ENCODE measurements around the gene ATL1. TPM values are rescaled to one million over a fixed set of nuclear protein-coding genes. Genes with fewer than 3 reads are reported as not detected.

Gene ATL1
- total and polyA plus RNA-seq, 2 of the 13 experiments (the other 11 are each of a cell fraction or from before 2014, with no cell fraction given), result 0.60 to 0.65 TPM

DNA sequence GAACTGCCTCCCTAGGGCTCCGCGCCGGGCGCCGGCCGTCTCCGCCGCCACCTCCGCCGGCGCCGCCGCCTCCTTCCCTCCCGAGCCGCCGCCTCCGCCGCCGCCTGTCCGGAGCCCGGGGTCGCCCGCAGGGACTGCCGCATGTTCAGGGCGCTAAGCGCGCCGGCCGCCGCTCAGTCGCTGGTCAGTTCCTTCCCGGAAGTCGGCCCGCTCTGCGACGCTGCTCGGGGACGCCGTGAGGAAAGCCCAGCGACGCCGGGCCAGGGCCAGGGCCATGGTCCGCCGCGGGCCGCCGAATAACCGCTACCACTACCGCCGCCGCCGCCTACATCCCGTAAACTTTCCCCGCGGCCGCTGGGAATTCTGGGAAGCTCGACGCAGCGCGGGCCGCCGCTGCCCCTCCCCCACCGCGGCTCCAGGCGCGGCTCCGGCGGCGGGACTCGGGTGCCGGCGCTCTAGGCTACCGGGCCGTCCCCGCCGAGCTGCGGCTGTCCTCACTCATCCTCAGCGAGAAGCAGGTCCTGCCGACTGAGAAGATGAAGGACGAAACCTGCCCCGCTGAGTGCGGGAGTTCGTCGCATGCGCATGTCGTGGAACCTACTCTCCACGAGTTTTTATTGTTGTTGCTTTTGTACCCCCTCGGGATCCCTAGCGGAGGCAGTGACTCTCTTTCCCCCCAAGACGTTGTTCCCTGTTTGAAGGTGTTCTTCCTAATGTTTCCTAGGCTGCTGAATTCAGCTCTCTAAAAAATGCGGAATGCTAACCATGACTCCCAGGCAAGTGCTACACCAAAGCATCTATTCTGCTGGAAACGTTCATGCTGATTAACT, 108.3 kb downstream of the ATL1 start, which contains the start of gene SAV1 (continued):
- TF ChIP-seq, protein P1, sequence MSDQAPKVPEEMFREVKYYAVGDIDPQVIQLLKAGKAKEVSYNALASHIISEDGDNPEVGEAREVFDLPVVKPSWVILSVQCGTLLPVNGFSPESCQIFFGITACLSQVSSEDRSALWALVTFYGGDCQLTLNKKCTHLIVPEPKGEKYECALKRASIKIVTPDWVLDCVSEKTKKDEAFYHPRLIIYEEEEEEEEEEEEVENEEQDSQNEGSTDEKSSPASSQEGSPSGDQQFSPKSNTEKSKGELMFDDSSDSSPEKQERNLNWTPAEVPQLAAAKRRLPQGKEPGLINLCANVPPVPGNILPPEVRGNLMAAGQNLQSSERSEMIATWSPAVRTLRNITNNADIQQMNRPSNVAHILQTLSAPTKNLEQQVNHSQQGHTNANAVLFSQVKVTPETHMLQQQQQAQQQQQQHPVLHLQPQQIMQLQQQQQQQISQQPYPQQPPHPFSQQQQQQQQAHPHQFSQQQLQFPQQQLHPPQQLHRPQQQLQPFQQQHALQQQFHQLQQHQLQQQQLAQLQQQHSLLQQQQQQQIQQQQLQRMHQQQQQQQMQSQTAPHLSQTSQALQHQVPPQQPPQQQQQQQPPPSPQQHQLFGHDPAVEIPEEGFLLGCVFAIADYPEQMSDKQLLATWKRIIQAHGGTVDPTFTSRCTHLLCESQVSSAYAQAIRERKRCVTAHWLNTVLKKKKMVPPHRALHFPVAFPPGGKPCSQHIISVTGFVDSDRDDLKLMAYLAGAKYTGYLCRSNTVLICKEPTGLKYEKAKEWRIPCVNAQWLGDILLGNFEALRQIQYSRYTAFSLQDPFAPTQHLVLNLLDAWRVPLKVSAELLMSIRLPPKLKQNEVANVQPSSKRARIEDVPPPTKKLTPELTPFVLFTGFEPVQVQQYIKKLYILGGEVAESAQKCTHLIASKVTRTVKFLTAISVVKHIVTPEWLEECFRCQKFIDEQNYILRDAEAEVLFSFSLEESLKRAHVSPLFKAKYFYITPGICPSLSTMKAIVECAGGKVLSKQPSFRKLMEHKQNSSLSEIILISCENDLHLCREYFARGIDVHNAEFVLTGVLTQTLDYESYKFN (CRISPR knock-in tag; conservative IDR thresholded peaks at IDR 0.05), result peak; percentile 56; the same call in 1 of the 2 replicates
- no peak for TF ChIP-seq RFX3 (CRISPR knock-in tag; IDR thresholded peaks at IDR 0.05)
- no peak for TF ChIP-seq NCOR1 (IDR thresholded peaks at IDR 0.05; ENCODE audit: borderline replicate concordance, low read length)
- TF ChIP-seq NFE2L1 (CRISPR knock-in tag; IDR thresholded peaks at IDR 0.05; ENCODE audit: borderline replicate concordance), result no peak
- TF ChIP-seq GATAD1 (CRISPR knock-in tag; IDR thresholded peaks at IDR 0.05), result peak; percentile 52
- TF ChIP-seq ZNF550 (CRISPR knock-in tag; IDR thresholded peaks at IDR 0.05; ENCODE audit: borderline replicate concordance), result no peak; the same call in 1 of the 2 replicates
- peak; percentile 17; the same call in 1 of the 2 replicates for TF ChIP-seq PITX1 (CRISPR knock-in tag; IDR thresholded peaks at IDR 0.05)
- TF ChIP-seq ZSCAN9 (CRISPR knock-in tag; IDR thresholded peaks at IDR 0.05; ENCODE audit: borderline replicate concordance), result peak; percentile 73
- no peak for TF ChIP-seq MXI1 (IDR thresholded peaks at IDR 0.05; ENCODE audit: borderline replicate concordance, low read depth, low read length)
- no peak for TF ChIP-seq RORA (CRISPR knock-in tag; IDR thresholded peaks at IDR 0.05)
- no peak for TF ChIP-seq MATR3 (CRISPR knock-in tag; IDR thresholded peaks at IDR 0.05)
- TF ChIP-seq ZNF512 (CRISPR knock-in tag; IDR thresholded peaks at IDR 0.05), result no peak
- TF ChIP-seq ZNF251 (CRISPR knock-in tag; IDR thresholded peaks at IDR 0.05), result peak; percentile 70; the same call in 1 of the 2 replicates
- no peak for TF ChIP-seq ARNT (IDR thresholded peaks at IDR 0.05)
- TF ChIP-seq MYNN (CRISPR knock-in tag; IDR thresholded peaks at IDR 0.05; ENCODE audit: low read depth), result no peak
- peak; percentile 76; the same call in 1 of the 2 replicates for TF ChIP-seq ZNF556 (CRISPR knock-in tag; IDR thresholded peaks at IDR 0.05; ENCODE audit: borderline replicate concordance)

All from HepG2 (cell line).